GOT3 (cell line): ENCODE results near the gene PITRM1.

Experiments
- DNase-seq: peaks from one replicate; lab custom pipeline; 2025; ENCODE audit warnings: mixed read lengths; lab: John Stamatoyannopoulos, UW

PITRM1 gene

DNA sequence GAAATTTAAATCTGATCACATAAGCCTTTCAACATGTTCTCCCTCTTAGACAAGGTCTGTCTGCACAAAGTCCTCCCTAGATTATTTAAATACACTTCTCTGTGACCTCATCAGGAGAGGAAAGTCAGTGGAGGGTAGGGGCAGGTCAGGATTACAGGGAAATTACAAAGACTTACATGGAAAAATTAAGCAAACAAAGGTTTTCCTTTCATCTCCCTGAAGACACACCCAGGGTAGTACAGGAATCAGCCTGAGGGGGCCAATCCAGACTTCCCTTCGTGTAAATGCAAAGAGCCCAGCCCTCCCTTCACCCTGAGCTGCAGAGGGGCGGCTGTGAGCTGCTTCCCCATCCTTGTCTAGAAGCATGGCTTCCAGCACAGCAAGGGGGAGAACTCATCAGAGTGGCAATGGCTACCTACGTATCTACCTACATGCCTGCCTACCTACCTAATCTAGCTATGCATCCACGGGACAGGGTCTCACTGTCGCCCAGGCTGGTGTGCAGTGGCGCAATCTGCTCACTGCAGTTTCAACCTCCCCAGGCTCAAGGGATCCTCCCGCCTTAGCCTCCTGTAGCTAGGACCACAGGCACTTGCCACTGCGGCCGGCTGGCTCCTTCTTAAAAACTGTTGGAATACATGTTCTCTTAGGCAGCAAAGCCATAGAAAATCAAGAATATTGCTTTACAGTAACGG is 33.2 kb downstream of the PITRM1 start:
- DNase-seq, result no peak

DNA sequence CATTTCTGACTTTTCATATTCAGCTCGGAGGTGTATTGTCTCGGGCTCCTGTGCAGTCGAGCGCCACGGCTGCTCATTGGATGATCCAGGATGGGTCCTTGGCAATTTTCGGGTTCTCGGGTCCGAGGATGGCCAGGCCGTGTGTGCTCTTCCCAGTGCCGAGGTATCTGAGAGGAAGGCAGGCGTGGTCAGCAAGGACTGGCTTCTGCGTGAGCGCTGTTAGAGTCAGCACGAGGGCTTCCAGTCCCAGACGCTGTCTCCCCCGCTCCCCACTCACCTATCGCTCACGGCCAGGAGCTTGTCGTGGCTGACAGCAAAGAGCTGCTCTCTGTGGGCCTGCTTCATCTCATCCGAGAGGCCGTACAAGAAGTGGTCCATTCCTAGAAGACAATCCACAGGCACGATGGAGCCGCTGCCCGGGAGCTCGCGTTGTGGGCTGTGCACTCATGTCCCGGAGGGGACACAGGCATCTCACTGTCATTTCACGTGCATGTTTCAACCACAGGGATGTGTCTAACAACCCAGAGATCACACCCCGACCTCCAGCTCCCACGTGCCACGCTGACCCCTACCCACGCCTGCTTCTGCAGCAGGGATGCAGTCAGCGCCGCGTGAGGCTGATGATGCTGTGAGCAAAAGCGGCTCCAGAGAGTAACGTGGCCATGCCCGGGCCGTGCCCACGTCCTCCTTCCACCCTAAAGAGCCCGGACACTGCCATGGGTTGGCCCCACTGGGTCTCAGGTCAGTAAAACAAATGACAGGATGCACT is 34.4 kb downstream of the PITRM1 start:
- no peak for DNase-seq

DNA sequence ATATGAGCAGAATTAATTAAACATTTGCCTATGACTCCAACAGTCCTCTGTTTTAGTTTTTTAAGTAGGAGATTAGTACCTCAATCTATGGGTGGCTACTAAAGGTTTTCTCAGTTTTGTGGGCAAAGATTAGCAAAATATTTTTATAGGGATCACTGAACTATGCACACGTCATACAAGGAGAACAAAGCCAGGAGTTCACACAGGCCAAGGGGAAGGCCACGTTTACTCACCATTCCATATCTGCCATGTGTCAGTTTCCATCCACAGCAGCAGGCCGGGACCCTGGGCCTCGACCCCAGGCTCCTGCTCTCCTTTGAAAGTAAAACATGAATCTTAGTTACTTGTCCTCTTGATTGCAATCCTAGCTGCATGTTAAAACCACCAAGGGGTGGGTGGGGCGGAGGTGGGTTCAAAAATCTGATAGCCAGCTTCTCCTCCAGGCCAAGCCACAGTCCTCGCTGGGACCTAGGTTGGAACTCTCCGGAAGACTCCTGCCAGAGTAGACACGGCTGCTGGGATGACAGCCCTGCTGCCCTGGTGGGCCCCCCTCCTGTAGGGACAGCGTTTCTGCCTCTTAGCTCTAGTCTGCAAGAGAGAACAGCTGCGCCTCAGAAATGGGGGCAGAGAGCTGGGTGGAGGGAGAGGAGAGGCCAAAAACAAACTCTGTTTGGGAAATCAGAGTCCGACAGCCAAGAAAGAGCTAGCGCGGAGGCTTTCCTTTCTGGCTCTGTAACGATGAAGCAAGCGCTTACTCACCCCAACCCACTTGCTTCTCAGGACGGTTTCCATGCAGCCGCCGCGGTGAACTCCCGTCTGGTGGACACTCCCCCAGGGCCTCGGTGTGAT is 35.6 kb downstream of the PITRM1 start:
- DNase-seq, result no peak

DNA sequence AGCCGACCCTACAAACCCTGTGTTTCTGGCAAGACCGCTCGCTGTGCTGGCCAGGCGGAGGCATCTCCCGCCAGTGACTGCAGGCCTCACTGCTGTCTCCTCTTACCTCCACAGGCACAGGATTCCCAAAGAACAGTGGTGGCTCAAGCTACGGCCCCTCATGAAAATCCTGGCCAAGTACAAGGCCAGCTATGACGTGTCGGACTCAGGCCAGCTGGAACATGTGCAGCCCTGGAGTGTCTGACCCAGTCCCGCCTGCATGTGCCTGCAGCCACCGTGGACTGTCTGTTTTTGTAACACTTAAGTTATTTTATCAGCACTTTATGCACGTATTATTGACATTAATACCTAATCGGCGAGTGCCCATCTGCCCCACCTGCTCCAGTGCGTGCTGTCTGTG is 36.2 kb downstream of the PITRM1 start:
- DNase-seq, result no peak

DNA sequence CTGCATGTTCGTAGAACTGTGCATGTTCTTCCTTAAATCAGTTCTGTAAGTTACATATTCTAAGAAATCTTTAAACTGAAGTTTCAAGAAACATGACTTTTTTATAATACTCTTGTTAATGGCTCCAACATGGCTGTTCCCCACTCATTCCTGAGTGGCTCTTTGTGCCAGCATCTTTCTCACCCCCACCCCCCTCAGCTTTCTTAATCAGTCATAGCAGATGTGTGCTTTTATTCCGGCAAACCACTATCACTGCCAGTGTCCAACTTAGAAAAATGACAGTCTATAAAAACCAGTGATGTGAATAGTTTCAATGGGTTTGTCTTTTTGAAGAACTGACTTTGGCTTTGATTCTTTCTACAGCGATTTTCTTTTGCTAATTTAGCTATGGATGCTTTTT is 37.6 kb downstream of the PITRM1 start:
- no peak for DNase-seq

DNA sequence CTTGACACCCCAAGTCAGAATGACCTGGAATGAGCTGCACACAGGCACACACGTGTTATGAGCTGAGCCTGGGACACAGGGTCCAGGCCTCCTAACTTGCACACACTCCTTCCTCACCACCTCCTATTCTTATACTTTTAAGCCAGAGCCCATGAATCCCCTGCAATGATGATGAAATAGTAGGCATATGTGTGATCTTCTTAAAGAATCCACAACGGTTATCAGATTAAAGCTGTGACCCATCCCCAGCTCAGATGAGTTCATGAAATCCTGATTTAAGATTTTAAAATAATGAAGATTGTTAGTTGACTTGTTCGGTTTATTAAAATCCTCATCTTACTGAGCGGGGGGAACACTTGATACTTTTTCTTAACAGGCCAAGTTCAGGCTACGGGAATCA is 38.6 kb downstream of the PITRM1 start:
- no peak for DNase-seq

DNA sequence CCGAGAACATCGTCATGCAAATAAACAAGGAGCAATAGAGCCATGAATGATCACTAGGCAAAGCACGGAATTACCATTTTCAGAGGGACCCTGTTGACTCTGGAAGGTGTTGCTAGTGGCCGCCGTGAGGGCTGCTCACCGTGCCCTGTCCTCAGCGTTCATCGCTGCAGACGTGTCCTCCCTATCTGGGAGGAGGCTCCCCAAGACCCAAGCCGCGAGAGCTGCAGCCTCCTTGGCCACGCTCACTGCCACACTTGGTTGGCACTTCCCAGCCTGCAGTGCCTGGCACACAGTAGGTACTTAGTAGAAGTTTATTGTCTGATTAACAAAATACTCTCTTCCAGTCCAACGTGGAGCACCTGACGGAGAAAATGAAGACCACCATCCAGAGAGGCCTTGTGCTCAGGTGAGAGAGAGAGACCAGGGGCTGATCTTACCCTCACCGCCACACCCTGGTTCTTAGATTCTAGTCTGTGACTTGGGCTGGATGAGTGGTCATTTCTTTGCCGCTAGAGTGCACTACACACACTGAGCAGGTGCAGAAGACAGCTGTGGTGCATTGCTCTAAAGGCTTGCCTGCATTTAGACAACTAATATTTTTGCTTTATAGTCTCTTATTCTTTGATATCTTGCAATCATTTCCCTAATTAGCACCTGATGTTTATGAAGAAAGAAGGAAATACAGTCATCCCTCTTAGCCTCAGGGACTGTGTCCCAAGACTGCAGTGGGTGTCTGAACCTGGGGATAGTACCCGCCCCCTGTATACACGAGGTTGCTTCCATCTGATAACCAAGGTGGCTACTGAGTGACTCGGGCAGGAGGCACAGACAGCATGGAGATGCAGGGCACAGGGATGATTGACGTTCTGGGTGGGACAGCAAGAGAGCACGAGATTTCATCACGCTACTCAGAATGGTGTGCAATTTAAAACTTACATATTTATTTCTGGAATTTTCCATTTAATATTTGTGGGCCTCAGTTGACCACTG is 40.3 kb downstream of the PITRM1 start:
- no peak for DNase-seq

DNA sequence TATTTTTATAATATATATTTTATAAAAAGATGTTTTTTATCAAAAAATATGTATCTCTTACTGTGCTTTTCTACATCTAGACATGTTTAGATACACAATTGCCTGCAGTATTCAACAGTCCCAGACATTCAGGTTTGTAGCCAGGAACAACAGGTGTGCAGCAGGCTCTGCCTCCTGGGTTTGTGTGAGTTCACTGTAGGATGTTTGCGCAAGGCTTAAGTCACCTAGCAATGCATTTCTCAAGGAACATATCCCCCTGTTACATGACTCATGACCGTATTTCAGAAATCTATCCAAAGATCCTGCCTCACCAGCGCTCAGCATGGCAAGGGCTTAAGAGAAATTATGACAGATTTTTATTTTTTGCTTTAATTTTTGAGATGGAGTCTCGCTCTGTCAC is 41.5 kb downstream of the PITRM1 start:
- no peak for DNase-seq

DNA sequence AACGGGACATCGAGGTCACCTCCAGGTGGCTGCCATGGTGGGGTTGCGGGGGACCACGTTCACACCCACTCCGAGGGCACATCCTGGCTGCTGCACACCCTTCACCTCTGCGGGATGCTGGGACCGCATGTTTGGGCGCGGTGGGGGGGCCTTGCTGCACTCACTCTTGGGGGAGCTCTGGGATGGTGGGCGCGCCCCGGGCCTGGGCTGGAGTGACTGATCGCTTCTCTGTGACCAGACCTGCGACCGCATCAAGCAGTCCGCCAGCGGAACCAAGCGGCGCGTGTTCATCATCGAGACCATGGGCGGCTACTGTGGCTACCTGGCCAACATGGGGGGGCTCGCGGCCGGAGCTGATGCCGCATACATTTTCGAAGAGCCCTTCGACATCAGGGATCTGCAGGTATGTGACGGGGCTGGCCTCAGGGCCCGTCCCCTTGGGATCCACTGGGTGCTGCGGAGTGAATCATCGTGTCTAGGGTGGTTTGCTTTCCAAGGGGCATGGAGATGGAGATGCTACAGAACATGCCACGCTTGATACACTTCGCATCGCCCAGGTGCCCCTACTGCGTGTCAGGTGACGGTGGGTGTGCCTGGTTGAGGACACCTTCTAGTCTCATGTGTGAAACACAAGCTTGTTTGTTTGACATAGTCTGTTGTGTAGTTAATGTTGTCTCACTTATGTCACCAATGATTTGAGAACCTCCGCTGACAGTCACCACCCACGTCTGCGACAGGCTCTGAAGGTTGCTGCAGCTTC is 42.8 kb downstream of the PITRM1 start:
- DNase-seq, result no peak

DNA sequence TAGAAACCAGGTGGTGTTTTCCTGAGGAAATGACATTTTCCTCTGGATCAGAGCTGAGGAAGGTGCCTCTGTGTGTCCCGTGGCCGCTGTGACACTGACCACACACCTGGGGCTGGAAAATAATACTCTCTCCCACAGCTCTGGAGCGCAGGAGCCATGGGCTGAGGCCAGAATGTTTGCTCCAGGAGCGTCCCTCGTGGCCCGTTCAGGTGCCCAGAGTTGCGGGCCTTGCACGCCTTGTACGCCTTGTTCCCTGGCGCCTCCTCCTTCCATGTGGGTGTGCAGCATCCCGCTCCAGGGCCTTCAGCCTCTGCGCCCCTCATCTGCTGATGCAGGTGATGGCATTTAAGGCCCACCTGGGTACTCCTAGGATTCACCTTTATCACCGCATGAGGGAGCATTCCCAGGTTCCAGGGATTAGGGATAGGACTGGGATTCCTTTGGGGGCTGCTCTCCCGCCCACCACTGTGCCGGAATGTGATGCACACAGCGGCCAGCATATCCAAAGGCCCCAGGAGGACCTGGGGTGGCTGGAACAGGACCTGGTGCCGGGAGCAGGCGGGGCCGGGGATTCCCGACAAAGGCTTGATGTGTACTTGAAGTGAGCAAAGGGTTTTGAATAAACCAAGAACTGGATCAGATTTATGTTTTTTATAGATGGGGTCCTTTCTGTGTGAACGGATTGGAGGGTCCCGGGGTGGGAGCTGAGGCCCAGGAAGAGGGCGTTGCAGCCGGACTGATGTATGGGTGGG is 44.0 kb downstream of the PITRM1 start:
- DNase-seq, result no peak

DNA sequence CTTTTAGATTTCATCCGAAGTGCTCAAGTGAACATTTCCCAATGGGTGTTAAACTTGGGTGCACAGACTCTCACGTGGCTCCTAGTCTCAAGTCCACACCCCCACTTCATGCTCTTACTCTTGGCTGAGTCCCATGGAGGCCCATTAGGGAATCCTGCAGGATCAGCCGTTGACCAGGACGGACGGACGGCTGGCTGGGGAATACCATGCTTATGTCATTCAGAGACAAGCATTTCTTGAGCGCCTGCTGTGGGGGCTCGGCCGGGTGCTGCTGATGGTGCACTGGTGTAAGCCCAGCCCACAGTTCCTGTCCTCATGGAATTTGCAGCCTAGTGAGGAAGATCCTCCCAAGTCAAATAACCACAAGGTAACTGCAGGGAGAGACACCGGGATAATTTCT is 44.7 kb downstream of the PITRM1 start:
- no peak for DNase-seq

DNA sequence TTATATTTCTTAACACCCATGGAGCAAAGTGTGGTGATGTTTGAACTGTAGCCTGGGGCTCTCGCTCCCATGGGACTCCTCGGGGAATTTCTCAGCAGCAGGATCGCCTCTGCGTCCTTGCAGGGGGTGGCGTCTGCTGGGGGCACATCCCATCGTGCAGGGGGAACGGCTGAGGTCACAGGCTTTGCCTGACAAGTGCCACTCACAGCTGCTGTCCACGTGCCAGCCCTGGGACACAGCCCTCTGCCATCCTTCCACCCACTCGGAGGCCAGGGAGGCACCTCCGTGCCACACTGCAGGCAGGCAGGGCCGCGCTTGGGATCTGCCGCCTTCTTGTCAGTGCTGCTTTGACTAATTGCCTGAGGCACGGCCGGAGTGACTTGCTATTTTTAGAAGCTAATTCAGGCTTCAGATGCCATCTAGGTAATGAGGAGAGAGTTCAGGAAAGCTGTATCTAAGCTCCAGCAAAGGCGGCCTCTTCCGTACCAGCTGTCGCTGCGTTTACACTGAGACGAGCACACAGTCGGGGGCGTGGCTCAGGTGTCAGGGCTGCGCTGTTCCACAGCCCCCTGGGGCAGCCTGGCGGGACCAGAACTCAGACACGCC is 45.7 kb downstream of the PITRM1 start:
- DNase-seq, result no peak

DNA sequence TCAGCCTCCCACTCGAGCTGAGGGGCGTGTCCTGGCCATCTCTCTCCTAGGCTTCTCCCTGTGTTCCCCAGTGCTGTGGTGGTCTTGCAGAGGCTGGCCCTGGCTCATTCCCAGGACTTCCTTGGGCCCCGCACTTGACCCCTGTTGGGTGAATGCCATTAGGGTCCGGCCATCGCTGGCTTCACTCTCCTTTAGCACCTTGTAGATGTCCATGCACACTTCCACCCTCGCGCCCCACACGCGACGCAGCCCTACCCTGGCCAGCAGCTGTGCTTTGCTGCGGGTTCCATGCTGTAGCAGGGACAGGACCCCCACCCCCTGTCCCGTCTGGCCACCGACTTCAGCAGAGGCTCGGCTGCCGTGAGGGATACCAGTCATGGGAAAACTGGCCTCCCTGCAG is 46.3 kb downstream of the PITRM1 start:
- no peak for DNase-seq

DNA sequence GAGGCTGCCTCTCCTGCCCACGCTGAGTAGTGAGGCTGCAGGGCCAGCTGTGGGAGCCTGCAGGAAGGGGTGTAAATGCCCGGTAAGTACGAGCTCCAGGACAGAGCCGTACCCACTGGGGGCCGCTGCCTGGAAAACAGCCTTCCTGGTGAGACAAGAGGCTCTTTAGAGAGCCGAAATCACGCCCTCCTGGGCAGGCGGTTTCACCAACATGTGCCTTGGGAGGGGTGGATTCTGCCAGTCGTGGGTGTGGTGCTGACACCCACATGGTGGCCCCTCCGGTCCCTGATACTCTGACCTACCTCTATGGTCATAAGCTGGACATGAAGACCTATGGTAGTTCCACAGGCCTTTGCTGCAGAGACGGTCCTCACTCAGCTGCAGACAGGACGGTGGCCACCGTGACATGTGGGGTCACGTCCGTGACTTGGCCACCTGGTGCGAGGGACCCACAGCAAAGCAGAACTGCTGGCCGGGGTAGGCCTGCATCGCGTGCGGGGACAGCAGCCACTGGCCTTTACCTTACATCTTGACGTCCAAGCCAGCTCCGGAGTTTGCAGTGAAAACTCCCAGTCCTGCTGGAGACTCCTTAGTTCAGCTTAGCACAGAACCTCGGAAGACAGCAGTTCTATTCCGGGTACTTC is 46.9 kb downstream of the PITRM1 start:
- no peak for DNase-seq

DNA sequence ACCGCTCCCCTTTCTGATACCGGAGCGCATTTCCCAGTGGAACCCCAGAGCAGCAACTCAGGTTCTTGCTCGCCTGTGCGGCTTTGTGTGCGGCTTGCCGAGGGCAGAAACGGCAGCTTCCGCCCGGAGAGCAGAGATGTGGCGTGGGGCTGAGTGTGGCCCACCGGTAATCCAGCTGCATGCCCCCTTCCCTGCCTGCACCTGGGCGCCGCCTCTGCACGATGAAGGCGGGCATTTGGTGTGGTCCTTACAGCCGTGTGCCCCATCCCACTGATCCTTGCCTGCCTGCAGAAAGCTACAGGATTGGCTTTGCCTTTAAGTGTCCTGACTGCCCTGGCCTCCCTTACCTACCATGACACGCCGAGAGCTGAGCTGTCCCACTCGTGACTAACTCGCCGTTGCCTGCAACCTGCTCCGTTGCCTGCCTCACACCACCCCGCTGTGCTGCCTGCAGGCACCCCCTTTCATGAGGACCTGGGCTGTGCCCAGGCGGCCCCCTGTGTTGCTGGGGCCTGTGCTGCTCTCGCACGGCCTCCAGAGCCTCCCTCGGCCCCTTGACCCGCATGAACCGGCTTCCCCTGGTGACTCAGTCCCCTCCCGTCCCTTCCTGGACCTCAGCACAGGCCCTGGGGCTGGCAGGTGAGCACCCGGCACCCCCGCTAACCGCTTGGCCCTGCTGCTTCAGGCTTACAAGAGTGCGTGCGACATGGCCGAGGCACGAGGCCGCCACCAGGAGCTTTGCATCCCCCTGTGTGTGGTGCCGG is 48.0 kb downstream of the PITRM1 start:
- no peak for DNase-seq

DNA sequence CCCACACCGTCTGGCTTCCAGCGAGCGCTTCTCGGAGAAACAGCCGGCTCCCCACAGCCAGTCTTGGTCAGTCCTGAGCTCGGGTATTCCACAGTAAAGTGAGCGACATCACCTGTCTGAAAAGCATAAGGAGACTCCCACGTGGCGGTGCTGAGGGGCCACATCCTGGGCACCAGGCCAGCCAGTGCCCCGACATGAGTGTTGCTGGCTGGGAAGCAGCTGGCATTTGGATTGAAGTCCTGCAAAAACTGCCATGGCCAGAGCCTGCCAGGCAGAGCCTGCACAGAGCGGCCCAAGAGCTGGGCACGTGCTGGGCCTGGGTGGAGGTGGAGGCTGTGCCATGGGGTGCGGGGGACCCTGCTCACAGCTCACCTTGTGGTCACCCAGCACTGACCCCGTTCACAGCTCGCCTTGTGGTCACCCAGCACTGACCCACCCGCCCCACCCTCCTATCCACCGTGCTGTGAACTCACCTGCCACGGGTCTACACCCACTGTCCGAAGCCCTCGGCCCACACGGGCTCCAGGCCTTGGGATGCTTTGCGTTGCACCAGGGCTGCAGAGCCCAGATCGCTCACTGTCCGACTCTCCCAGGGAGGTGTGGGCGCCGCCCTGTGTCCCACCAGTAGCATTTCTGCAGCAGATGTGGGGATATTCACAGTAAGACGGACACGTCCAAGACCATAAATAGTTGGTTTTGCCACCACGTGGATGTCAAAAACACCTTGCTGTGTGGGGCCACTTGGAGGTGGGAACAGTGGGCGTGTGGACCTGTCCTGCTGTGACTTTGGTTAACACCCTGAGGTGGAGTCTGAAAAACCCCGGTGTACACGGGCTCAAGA is 48.8 kb downstream of the PITRM1 start:
- no peak for DNase-seq

DNA sequence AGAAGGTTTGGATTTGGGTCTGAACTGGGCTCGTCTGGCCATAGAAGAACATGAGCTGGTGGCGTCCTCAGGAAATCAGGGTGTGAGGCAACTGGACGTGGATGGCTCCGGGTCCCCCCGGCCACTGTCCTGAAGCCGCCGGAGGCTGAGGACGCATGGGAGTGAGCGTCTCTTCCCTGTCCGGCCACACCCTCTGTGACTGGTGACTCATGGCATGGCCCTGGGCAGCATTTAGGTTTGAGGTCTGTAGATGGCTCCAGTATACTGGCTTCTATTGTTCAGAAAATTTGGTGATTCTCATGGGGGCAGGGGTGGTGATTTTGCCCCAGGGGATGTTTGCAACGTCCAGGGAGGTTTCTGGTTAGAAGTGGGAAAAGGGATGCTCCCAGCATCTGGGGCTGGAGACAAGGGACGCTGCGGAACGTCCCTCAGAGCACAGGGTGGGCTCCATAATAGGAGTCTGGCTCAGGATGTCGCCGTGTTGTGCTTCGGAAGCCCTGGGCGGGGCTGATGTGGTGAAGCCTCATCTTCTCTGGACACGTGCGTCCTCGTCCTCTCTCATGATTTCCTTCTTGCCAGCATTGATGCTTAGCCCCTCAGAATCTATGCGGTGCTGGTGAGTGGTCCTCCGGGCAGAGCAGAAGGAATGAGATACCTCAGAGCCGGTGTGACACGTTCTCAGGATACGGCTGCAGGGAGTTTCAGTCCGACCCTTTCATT is 49.9 kb downstream of the PITRM1 start:
- no peak for DNase-seq
